Islet precursor cell (in vitro differentiated cells): ENCODE measurements around the gene CYP24A1.

Source experiments
- DNase-seq: peaks from one replicate; pipeline ENCODE4 v3.0.0-alpha.2; 2018

CYP24A1 gene

DNA sequence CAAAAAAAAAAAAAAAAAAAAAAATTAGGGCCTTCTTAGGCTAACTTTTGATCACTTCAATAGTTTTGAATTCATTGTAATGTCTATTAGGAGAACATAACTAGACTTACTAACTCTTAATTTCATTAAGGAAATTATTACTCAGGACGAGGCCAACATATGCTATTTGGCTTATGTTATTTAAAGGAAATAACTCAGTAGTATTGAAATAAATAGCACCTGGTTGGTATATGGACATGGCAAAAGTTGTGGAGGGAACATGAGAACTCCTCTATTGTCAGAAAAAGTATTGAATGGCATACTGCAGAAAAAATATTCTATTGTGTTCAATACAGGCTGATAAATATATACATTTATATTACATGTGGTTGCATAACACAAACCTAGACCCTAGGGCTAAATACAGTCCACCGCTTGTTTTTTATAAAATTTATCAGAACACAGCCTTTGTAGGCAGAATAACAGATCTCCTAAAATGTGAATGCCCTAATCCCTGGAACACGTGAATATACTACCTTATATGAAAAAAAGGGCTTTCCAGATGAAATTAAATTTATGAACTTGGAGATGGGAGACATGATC is 18.0 kb downstream of the CYP24A1 start:
- DNase-seq = no peak

DNA sequence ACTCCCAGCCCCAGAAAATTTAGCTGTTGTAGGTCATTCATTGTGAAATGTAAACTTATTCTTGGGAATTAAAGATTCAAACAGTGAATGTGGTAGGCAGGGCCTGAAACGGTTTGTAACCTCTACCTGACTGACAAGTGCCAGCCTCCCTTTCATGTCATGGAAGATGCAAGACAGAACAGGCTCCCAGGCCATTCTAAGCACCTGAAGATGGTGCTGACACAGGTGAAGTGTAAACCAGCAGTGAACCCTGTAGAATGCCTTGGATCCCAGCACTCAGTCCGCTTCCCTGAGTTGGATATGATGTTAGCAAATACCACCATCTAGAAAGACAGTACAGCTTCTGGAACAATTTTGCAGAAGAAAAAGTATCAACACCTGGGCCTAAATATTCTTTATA is 19.3 kb downstream of the CYP24A1 start:
- no peak for DNase-seq

DNA sequence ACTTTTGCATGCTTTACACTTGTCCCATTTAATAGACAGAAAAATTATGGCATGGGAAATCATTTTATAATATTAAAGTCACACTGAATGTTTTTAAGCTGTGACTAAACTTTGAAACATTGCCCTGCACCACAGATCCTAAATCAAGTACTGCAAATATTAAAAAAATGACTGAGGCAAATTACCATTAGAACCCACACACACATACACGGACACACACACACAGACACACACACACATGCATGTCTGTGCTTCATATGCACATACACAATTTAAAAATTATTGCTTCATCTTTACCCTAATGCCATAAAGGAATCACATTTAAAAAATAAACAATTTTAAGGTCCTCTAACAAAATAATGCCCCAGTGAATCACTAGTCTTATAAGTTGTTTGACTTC is 19.9 kb downstream of the CYP24A1 start:
- DNase-seq = no peak

DNA sequence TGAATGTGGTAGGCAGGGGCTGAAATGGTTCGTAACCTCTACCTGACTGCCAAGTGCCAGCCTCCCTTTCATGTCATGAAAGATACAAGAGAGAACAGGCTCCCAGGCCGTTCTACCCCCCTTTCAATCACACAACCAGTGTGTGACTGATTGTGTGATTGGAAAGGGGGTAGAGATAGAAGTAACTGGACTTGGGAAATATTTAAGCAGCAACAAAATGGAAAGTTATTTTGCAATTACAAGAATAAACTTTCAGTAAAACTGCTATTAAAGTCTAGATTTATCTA is 20.8 kb downstream of the CYP24A1 start:
- no peak for DNase-seq

DNA sequence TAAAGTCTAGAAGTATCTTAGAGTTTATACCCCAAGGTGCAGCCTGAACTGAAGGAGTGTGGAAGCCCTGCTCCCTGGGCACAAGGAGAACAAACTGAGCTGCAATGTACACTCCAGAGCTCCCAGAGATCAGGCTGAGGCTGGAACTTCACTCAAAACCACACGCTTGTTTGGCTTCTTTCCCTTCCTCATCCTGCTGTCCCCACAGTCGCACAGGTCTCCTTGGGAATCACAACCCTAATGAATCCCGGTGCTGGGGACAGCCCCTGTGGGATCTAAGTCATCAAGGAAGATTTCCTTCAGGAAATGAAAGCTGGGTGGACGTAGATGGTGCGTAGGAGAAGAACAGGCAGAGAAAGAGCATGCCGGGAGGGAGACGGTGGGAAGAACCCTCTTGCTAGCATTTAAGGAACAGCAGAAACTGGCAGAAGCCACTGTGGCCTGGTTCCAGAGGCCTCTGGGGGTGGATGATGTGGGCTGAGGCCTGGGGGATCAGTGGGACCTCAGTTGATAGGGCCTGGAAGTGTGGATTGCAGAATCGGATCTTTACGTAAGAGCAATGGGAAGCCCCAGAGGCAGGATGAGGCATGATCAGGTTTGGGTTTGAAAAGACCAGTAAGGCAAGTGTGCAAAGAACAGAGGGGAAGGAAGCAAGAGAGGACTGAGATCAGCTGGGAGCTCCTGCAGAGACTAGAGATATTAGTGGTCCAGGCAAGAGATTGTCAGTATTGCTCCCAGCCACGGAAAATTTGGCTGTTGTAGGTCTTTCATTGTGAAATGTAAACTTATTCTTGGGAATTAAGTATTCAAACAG is 21.4 kb downstream of the CYP24A1 start:
- no peak for DNase-seq

DNA sequence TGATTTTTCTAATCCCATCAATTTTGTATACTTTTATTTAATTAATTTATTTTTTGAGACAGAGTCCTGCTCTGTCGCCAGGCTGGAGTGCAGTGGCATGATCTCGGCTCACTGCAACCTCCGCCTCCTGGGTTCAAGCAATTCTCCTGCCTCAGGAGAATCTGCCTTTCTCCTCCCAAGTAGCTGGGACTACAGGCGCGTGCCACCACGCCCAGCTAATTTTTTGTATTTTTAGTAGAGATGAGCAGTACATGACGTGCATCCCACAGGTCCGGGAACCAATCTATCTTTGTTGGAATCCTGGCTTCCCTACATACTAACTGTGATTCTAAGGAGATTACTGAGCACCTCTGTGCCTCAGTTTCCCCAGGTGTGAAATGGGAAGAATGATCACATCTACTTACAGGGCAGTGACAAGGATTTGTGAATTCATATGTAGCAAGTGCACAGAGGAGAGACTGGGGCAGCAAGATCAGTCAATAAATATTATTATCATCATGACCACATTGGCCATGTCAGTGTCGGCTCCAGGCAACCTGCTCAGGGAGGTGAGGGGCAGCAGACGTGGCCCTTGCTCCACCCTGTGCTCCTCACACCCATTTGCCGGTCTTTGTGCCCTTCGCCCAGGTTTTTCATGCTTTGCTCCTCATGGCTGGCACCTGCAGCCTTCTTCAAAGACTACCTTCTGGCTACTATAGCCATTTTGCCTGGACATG is 22.1 kb downstream of the CYP24A1 start:
- no peak for DNase-seq

DNA sequence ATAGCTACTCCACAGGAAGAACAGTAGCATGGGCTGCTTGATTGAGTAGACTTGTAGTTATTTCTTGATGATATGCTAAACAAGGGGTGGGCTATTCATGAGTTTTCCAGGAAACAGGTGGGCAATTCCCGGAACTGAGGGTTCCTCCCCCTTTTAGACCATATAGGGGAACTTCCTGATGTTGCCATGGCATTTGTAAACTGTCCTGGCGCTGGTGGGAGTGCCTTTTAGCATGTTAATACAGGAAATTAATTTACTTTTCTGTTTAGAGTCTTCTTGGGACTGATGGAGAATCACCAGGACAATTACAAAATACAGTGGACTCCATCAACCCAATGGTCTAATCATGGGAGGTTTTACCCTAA is 22.7 kb downstream of the CYP24A1 start:
- no peak for DNase-seq

DNA sequence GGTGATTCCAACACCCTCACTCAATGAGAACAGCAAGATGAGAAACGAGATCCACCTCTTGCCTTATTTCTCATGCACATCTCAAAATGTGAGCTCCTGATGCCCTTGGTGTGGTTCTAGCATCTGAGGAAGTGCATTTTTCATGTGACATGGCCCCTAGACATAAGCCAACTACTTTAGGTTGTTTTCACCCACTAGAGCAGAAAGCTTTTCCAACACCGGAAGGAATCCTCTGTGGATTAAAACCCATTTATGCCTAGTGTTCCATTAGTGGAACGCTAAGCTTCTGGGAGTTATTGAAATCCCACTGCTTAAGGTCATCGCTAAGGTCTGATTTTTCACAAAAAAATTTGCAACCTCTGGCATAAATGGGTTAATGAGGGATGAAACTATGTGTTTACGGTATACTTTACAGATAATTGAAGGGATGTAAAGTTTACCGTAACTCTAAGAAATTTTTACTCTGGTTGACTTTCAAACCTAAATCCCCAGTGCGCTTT is 24.0 kb downstream of the CYP24A1 start:
- DNase-seq = no peak

DNA sequence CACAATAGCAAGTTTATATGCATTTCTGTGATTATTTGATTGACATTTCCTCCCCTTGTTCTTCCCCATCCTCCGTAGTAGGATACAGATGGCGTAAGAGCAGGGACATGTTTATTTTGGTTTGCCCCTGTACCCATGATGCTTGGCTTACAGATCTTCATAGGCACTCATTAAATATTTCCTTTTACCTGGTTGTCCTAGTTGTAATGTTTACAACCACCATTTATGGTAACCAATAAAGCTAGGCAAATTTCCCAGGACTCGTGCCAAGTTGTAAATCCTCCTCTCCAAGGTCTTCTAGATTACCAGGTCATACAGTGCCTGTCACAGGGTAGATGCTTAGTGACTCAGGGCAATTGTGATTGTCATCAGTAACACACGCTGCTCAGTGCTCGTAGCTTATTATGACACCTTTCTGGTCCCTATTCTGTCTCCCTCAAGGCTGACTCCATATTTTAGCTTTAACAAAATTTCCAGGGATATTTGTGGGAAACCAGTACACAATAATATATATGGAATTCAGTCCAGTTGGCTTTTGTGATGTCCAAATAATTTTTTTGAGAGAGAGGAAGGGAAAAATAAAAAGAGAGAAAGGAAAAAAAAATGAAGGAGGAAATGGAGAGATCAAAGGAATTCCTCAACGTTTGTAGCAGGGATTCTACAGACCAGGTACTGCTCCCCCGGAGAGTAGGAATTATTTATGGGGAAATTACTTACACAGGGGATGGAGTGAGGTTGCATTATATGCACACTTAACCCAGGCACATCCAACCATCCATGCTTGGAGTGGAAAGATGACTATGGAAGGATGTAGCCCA is 24.6 kb downstream of the CYP24A1 start:
- DNase-seq = peak; percentile 58

DNA sequence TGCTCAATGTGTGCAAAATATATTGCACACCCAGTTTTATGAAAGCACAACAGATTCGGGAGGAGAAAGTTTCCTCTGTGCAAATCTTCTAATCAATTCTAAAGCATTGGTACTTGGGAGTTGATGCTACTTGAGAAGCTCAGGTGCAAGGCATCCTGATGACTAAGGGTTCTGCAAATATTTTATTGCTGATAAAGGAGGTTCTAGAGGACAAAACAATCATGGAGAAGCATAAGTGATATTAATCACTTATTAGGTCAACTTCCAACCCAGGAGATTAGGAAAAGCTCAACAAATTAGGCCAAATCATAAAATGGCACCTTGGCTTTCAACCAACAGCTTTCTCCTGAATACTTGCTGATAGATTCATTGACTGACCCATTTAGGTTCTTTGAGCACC is 27.1 kb downstream of the CYP24A1 start:
- no peak for DNase-seq

DNA sequence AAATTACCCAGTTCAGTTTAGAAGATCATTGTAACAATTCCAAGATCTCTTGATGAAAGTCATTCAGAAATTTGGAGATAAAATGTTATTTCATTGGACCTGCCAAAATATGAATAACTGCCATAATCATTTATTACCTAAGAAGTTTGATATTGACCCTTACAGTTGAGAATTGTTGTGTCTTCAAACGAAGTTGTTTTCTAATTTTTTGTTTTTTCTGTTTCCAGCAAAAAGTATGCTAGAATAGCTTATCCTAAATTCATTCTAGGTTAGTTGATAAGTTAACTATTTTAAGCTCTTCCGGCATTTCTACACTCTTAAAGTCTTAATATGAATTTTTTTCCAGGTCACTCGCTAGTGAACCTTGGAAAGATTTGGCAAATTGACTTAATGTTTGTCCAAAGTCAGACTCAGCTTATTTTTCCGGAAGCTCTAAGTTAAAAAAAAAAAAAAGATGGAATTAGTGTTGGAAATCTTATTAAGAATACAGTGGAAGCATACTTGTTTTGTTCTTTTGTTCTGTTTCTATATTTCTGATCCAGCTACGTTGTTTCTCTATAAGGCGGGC is 28.9 kb downstream of the CYP24A1 start:
- no peak for DNase-seq

DNA sequence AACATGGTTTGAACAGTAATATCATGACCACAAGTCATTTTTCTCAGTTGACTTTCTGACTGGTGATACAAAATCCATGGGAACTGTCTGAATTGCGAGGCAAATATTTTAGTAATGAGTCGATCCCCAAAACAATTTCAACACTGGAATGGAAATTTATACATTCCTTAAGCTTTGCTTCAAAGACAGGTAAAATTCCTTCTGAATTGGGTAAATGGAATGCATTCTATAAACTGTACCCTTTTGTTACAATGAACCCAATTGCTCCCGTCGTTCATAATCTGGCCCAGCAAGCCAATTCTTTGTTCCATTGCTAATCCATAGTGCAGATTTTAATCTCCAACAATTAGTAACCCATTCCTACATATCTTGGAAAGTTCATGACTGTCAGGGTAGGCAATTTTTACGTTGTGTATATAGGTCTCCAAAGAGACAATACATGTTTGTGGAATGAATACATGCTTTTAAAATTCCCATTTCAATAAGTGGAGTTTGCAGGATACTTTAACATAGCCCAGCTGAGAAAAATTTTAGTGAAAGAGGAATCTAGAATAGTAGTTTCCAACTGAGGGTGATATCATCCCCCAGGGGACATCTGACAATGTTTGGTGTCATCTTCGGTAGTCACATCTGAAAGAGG is 32.7 kb downstream of the CYP24A1 start:
- no peak for DNase-seq

DNA sequence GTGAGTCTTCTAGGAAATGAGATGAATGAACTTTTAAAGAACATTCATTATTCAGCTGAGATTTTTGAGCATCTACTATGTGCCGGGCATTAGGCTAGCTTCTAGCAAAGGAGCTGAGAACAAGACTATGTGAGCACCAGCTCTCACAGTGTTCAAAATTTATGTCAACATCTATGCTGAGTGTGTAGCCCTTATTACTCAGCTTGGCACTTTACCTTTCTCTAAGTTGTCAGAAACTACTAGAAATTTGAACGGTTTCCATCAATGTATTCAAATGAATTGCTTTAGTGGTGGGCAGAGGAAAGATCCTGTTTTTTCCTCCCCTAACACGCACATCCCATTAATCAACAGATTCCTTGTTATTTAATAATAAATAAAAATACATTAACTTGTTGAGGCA is 33.3 kb downstream of the CYP24A1 start:
- no peak for DNase-seq

DNA sequence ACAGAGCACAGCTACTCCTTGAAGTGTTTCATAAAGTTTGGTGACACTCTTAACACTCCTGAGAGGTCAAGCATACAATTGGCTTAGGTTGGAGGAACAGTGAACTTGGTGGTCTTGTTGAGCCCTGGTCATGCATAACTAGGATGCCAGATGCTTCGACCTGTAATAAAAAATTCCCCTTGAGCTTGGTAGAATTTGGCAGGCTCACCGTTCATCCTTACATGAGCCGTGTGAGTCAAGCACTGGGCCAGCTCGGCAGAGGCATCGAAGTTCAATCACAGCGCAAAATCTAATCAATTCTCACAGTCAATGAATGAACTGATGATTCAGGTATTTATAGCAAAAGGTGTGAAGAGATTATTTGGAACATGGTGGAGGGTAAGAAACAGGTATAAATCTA is 33.7 kb downstream of the CYP24A1 start:
- no peak for DNase-seq

DNA sequence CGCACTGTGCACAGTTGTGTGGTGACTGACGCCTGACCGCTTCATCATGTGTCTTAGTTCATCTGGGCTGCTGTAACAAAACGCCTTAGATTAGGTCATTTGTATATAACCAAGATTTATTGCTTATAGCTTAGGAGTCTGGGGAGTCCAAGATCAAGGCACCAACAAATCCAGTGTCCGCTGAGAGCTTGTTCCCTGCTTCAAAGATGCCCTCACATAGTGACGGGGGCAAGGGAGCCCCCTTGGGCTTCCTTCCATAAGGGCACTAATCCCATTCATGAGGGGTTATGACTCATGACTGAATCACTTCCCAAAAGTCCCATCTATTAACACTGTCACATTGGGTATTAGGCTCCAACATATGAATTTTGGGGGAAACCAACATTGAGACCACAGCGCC is 34.6 kb downstream of the CYP24A1 start:
- DNase-seq = no peak

DNA sequence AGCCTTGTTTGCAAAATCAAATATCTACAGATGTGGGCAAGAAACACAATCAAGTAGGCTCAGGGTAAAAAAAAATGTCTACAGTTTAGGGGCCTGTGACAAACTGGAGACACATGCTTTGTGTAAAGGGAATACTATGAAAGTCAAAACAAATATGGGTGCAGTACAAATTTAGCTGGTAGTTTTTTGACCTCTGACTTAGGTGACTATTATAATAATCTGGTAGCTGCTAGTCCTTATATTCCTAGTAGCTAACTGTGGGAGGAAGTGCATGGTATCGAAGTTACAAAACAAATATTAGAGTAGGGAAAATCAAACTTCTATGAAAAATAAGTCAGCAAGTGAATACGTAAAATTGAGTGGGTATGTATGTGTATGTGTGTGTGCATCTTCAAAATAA is 35.4 kb downstream of the CYP24A1 start:
- no peak for DNase-seq

DNA sequence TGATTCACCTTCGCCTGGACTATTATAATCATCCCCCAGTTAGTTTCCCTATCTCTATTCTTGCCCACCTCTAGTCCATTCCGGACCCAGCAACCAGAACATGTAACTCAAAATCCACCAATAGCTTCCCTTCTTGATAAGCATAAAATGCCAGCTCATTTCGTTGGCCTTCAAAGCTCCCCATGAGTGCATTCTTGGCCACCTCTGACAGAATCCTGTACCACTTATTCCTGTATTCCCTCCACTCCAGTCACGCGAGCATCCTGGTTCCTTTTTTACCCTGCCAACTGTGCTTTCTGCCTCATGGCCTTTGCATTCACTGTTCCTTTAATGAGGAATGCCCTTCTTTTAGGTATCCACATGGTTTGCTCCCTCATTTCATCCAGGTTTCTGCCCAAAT is 36.7 kb downstream of the CYP24A1 start:
- DNase-seq = no peak

DNA sequence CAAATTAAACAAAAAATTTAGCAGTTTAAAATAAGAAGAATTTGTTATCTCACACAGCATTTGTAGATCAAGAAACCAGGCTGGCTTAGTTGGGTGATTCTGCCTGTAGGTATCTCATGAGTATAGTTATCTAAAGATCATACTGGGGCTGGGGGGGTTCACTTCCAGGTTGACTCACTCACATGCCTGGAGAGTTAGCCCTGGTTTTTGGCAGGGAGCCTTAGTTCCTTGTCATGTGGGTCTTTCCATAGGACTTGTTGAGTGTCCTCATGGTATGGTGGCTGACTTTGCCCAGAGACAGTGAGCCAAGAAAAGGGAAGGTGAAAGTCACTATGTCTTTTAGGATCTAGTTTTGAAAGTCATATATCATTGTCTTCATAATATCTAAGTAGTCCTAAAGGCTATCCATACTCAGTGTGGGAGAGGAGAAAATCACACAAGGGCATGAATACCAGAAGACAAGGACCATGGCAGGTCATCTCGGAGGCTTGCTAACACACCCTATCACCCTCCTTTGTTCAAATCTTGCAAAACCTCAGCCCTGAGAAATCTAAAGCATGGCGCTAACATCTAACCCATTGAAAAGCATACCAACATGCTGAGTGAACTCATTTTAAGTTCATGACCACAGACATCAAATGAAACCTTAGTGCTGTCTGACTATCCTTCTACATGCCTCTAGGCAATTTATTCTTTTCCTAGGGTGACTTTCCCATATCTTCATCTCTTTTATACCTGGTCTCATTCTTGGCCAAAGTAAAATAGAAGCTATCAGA is 39.2 kb downstream of the CYP24A1 start:
- DNase-seq = no peak

DNA sequence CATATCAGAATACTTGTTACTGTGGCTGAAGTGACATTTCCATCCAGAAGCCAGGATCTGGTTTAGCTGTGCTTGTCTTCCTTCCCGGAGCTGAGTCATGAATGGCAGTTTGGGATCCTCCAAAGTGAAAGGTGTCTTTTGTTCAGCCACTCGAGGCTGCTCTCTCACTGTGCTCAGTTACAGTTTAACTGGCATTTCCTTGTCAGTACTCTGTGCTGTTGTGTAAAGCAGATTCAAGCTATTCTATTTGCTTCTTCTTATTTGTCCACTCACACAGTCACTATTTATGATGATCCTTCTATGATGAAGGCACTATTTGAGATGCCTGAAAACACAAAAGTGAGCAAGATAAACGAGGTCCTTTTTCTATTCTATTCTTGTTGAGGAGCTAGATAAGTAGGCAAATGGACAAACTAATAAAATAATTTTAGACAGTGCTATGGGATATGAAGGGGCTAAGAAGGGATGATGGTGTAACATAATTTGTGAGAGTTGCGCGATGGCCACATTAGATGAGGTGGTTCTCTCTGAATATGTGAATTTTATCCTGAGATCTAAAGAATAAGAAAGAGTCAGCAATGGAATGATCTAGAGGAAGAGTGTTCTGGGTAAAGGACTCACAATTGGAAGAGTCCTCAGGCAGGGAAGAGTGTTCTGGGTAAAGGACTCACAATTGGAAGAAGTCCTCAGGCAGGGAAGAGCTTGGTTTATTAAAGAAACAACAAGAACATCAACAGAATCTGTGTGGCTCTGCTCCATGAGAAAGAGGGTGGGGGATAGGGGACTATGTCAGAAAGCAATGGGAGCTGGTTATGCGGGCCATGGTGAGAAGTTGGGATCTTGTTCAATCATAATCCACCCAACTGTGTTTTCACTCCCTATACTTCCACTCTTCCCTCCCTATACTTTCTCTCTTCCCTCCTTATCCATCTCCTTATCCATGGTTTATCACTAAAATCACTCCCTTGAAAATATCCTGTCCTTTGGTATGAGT is 40.1 kb downstream of the CYP24A1 start:
- DNase-seq = peak; percentile 90
